Keratinocyte (primary cell): Measurements from ENCODE around the gene DNHD1. TPM values are rescaled to one million over a fixed set of nuclear protein-coding genes. Genes with fewer than 3 reads are reported as not detected.
A peak's percentile ranks its signal among the peaks of the same experiment; 100 is the strongest.

Experiments
- DNase-seq: peaks from one replicate; pipeline ENCODE4 v3.0.0-alpha.2; 2011; ENCODE audit warnings: low read depth, missing footprints, low spot score
- FAIRE-seq: peaks from 2 replicates; lab custom pipeline; 2011; peaks lifted over from hg19 to GRCh38; lab: Jason Lieb, UNC
- H2AFZ ChIP-seq: 2 replicates; pipeline ENCODE4 v1.6.0; 2012; ENCODE audit warnings: low read length, control low read depth, inconsistent platforms; ENCODE audit not compliant: control insufficient read depth
- H3K27ac ChIP-seq: 2 replicates; pipeline ENCODE4 v1.5.1; 2011; ENCODE audit warnings: low read length; ENCODE audit not compliant: control insufficient read depth, insufficient read depth
- H3K27me3 ChIP-seq: 3 replicates; pipeline ENCODE4 v1.6.0; 2011; ENCODE audit warnings: low read length; ENCODE audit not compliant: control insufficient read depth, insufficient read depth; ENCODE audit errors: extremely low read depth
- H3K36me3 ChIP-seq, 2 experiments: 2 replicates in 1 of 2; 3 replicates in 1 of 2; pipeline ENCODE4 v1.5.1; 2011; ENCODE audit warnings: low read length in 2 of 2, mild to moderate bottlenecking in 1 of 2; ENCODE audit not compliant: control insufficient read depth in 2 of 2, insufficient read depth in 2 of 2; ENCODE audit errors: extremely low read depth in 1 of 2
- H3K4me1 ChIP-seq: 3 replicates; pipeline ENCODE4 v1.5.1; 2011; ENCODE audit warnings: low read length; ENCODE audit not compliant: control insufficient read depth, insufficient read depth; ENCODE audit errors: extremely low read depth
- H3K4me2 ChIP-seq: 3 replicates; pipeline ENCODE4 v1.6.0; 2011; ENCODE audit warnings: low read depth, low read length; ENCODE audit not compliant: control insufficient read depth, insufficient read depth; ENCODE audit errors: extremely low read depth
- H3K4me3 ChIP-seq, 3 experiments: fragments of 200-600 bp in 1 of 3; sonication (generic) in 1 of 3; 2 replicates in 2 of 3; 3 replicates in 1 of 3; pipeline ENCODE4 v1.5.1; 2011 to 2016; ENCODE audit warnings: low read length in 3 of 3, mild to moderate bottlenecking in 3 of 3, control low read depth in 2 of 3, inconsistent platforms in 1 of 3, low read depth in 1 of 3, mixed read lengths in 1 of 3, mixed run types in 1 of 3, moderate library complexity in 1 of 3; ENCODE audit not compliant: control insufficient read depth in 2 of 3, insufficient read depth in 2 of 3; ENCODE audit errors: extremely low read depth in 1 of 3
- H3K79me2 ChIP-seq: 2 replicates; pipeline ENCODE4 v1.6.0; 2012; ENCODE audit warnings: low read length; ENCODE audit not compliant: control insufficient read depth, insufficient read depth
- H3K9ac ChIP-seq: 3 replicates; pipeline ENCODE4 v1.6.0; 2011; ENCODE audit warnings: low read length; ENCODE audit not compliant: control insufficient read depth, insufficient read depth; ENCODE audit errors: extremely low read depth
- H3K9me1 ChIP-seq: 3 replicates; pipeline ENCODE4 v1.6.0; 2011; ENCODE audit warnings: low read length; ENCODE audit not compliant: control insufficient read depth, insufficient read depth; ENCODE audit errors: extremely low read depth
- H3K9me3 ChIP-seq: 2 replicates; pipeline ENCODE4 v1.5.1; 2012; ENCODE audit warnings: low read depth, low read length; ENCODE audit not compliant: control insufficient read depth
- H4K20me1 ChIP-seq: 3 replicates; pipeline ENCODE4 v1.6.0; 2011; ENCODE audit warnings: low read length; ENCODE audit not compliant: control insufficient read depth, insufficient read depth; ENCODE audit errors: extremely low read depth
- CTCF ChIP-seq, 3 experiments: IDR thresholded peaks in 1 of 3; conservative IDR thresholded peaks in 1 of 3; optimal IDR thresholded peaks in 1 of 3; 2 replicates in 2 of 3; 3 replicates in 1 of 3; pipeline versions ENCODE3 to v1.5.1; 2011; ENCODE audit warnings: low read length in 3 of 3, mild to moderate bottlenecking in 3 of 3, moderate library complexity in 2 of 3, control low read depth in 1 of 3, inconsistent platforms in 1 of 3; ENCODE audit not compliant: insufficient read depth in 2 of 3; ENCODE audit errors: extremely low read depth in 1 of 3
- EZH2 ChIP-seq: IDR thresholded peaks from one replicate; pipeline ENCODE4 v1.6.1; 2012; ENCODE audit warnings: inconsistent platforms, mild to moderate bottlenecking, low read length, moderate library complexity
- dilution Hi-C: fragments of 300-500 bp; cut with MboI; formaldehyde crosslinking; loops from one replicate; pipeline ENCODE4 v1.7.0; 2020; ENCODE audit warnings: low sequenced_read_pairs; ENCODE audit not compliant: extremely low pct_ligation_motif_present
- polyA plus RNA-seq, 5 experiments: library from polyadenylated mRNA; depleted of rRNA in 3 of 5; stranded (reverse) in 3 of 5; stranded (forward) in 1 of 5; unstranded in 1 of 5; fragments of >200 nt; gene quantifications; 1 replicate in 1 of 5; 2 replicates in 3 of 5; 3 replicates in 1 of 5; pipeline versions ENCODE4 v1.2.1 to v1.2.3, GENCODE V29; 2011 to 2012; ENCODE audit warnings: missing spikeins in 2 of 5, low read depth in 1 of 5, low replicate concordance in 1 of 5

The DNHD1 gene
- polyA plus RNA-seq, 1 donor (not counting 4 experiments of a cell fraction or from before 2014, with no cell fraction given), result 2.9 TPM

DNA sequence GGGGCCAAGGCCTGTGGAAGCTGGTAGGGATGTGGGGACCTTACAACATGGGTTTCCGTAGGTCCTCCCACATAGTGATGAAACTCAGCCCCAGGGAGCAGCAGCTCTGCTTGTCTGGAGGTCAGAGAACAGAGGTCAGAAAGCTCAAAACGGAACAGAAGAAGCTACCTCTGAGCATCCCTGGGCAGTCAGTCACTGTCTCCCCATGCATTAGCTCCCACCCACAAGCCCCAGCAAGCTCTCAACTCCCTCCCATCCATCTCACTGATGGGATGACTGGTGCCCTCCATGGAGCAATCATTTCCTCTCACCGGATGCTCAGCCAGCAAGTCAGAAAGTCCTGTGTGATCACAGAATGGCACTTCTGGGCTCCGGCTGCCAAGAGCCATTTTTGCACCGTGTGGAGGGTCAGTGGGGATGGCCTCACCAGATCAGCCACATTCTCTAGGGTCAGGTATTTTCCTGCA lies 120.3 kb downstream of the DNHD1 start:
- no peaks in the 10 kb centered on the region for H3K9me1 ChIP-seq
- FAIRE-seq (no peak), DNase-seq (no peak)
- no peaks in the 10 kb centered on the region for H3K27me3 ChIP-seq
- H3K36me3 ChIP-seq, result peaks cover 23 to 24% of the 10 kb centered on the region in 2 experiments
- H2AFZ ChIP-seq, result no peak overlapping the region
- H3K79me2 ChIP-seq, result peaks cover 4% of the 10 kb centered on the region
- peak overlapping the region; percentile 94 for H3K4me2 ChIP-seq
- H3K9ac ChIP-seq, result no peak overlapping the region
- no peak overlapping the region for H3K4me3 ChIP-seq
- H3K9me3 ChIP-seq, result no peaks in the 10 kb centered on the region
- H3K4me1 ChIP-seq, result peaks cover 18% of the 10 kb centered on the region
- dilution Hi-C loops, result no loop called here
- no peak overlapping the region for H3K27ac ChIP-seq
- TF ChIP-seq EZH2, result no peak
- TF ChIP-seq CTCF (optimal IDR thresholded peaks at IDR 0.05 in 1 of 3, IDR thresholded peaks at IDR 0.05 in 1 of 3, conservative IDR thresholded peaks at IDR 0.05 in 1 of 3; ENCODE audit: extremely low read depth in 1 of 3, insufficient read depth in 2 of 3, low read length in 3 of 3), result no peak
- H4K20me1 ChIP-seq, result no peaks in the 10 kb centered on the region

DNA sequence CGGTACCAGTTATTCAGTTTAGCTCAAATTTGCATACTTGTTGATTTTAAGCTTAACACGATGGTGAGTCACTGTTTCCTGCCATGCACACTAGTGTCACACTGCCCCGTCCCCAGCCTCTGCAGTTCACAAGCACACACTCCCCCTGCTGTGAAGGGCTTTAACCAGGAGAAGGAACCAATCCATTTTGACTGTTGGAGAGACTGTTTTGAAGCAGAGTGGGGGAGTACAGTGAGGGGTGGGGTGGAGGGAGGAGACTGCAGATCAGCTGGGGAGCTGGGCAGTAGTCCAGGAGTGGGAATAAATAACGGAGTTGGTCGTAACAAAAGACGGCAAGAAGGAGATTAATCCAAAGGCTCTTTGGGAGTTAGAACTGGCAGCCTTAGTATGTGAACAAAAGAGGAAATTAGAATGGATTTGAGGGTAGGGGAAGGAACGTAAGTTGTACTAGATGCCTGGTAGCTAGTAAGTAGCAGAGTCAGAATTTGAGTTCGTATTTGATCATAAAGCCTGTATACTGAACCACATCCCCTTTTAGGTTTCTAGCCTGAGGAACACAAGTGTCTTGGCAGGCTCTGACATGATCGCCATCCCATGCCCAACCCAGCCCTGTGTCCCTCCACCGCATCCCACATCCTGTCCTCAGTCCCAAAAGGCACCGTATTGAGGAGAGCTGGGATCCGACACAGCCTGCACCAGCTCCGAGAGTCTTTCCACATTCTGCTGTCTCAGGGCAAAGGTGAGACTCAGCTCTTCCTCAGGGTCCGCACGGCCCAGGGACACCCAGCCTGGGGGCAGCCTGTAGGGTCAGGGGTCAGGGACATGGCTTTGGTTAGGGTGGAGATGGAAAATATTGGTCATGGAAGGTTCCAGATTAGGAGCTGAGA lies 121.3 kb downstream of the DNHD1 start:
- Histone ChIP-seq H3K36me3 (peaks cover 23 to 24% of the 10 kb centered on the region in 2 experiments), H4K20me1 (no peaks in the 10 kb centered on the region), H3K79me2 (peaks cover 4% of the 10 kb centered on the region), H3K9ac (peak overlapping the region; percentile 87), H3K9me1 (no peaks in the 10 kb centered on the region), H2AFZ (peak overlapping the region; percentile 56), H3K27ac (peak overlapping the region; percentile 85), H3K4me2 (peak overlapping the region; percentile 94), H3K4me3 (peak overlapping the region; percentile 80 to 97 (median 82)), H3K27me3 (no peaks in the 10 kb centered on the region), H3K9me3 (no peaks in the 10 kb centered on the region), H3K4me1 (peaks cover 12% of the 10 kb centered on the region)
- FAIRE-seq (peak; percentile 95), DNase-seq (peak; percentile 45)
- TF ChIP-seq CTCF (optimal IDR thresholded peaks at IDR 0.05 in 1 of 3, IDR thresholded peaks at IDR 0.05 in 1 of 3, conservative IDR thresholded peaks at IDR 0.05 in 1 of 3; ENCODE audit: extremely low read depth in 1 of 3, insufficient read depth in 2 of 3, low read length in 3 of 3), result no peak
- TF ChIP-seq EZH2, result no peak
- dilution Hi-C loops, result no loop called here
